Left ventricle myocardium inferior (tissue), 1 donor: ENCODE data around the gene PDRG1. TPM values are rescaled to one million over a fixed set of nuclear protein-coding genes. Genes with fewer than 3 reads are reported as not detected.
"Not testable (repeated sequence)": the region's sequence is repeated elsewhere in the genome, so short reads cannot be mapped to it uniquely, and the experiment has no call there.

ENCODE experiments used
- DNase-seq: peaks from one replicate; pipeline ENCODE4 v3.0.0-alpha.2; 2020
- H3K27ac ChIP-seq: fragments of 200-600 bp; replicated peaks from 2 replicates; pipeline ENCODE4 v1.8.0; 2021
- H3K27me3 ChIP-seq: fragments of 200-600 bp; 2 replicates; pipeline ENCODE4 v1.8.0; 2021; ENCODE audit warnings: low read depth
- H3K36me3 ChIP-seq: fragments of 200-600 bp; 2 replicates; pipeline ENCODE4 v1.8.0; 2021
- H3K4me1 ChIP-seq: fragments of 200-600 bp; 2 replicates; pipeline ENCODE4 v1.8.0; 2021
- H3K4me3 ChIP-seq: fragments of 200-600 bp; 2 replicates; pipeline ENCODE4 v1.8.0; 2021; ENCODE audit warnings: mild to moderate bottlenecking, moderate library complexity
- H3K9me3 ChIP-seq: fragments of 200-600 bp; replicated peaks from 2 replicates; pipeline ENCODE4 v1.8.0; 2021
- CTCF ChIP-seq: fragments of 200-600 bp; IDR thresholded peaks from 2 replicates; pipeline ENCODE4 v1.8.0; 2021; ENCODE audit warnings: antibody characterized with exemption, mild to moderate bottlenecking, borderline replicate concordance
- intact Hi-C: fragments of 100-400 bp; cut with micrococcal nuclease; formaldehyde crosslinking; loops from one replicate; pipeline ENCODE4 v1.11.0; 2022
- total RNA-seq: library from RNA; stranded (reverse); fragmentation: NEBNext Ultra II Directional; extraction: Animal tissue kit (Norgen Biotek cat#: 25700); gene quantifications from one replicate; pipeline ENCODE4 v1.2.1, GENCODE V29; 2021
- donor health status: DM: no; HTN: yes; CAD: no; lungs with severe emphysema.

Gene PDRG1
- total RNA-seq, 1 donor from 2014 or later, result 10.4 TPM

- no peak for TF ChIP-seq CTCF
- Histone ChIP-seq H3K27ac (no peak overlapping the region), H3K4me3 (no peak overlapping the region), H3K27me3 (no peaks in the 10 kb centered on the region), H3K9me3 (no peaks in the 10 kb centered on the region), H3K4me1 (no peaks in the 10 kb centered on the region), H3K36me3 (no peaks in the 10 kb centered on the region)
- intact Hi-C loops, result no loop called here
- DNase-seq, result no peak
Observed at GRCh38 chr20:31934968-31935764, 16.7 kb downstream of the PDRG1 start.

GRCh38 chr20:31934491-31934890 is 17.4 kb downstream of the PDRG1 start:
- no peak for TF ChIP-seq CTCF
- Histone ChIP-seq H3K9me3 (no peaks in the 10 kb centered on the region), H3K36me3 (no peaks in the 10 kb centered on the region), H3K4me3 (no peak overlapping the region), H3K4me1 (no peaks in the 10 kb centered on the region), H3K27me3 (no peaks in the 10 kb centered on the region), H3K27ac (no peak overlapping the region)
- intact Hi-C loops, result no loop called here
- DNase-seq, result no peak

- H3K4me1 ChIP-seq, result no peaks in the 10 kb centered on the region
- no peak for DNase-seq
- H3K27me3 ChIP-seq, result no peaks in the 10 kb centered on the region
- intact Hi-C loops, result no loop called here
- no peak overlapping the region for H3K27ac ChIP-seq
- H3K4me3 ChIP-seq, result no peak overlapping the region
- TF ChIP-seq CTCF, result no peak
- no peaks in the 10 kb centered on the region for H3K36me3 ChIP-seq
- H3K9me3 ChIP-seq, result no peaks in the 10 kb centered on the region
Observed at GRCh38 chr20:31933698-31934097, 18.1 kb downstream of the PDRG1 start.

GRCh38 chr20:31930779-31931178 is 21.1 kb downstream of the PDRG1 start:
- H3K36me3 ChIP-seq, result no peaks in the 10 kb centered on the region
- H3K4me3 ChIP-seq, result no peak overlapping the region
- intact Hi-C loops, result no loop called here
- H3K4me1 ChIP-seq, result no peaks in the 10 kb centered on the region
- no peak for TF ChIP-seq CTCF
- H3K27ac ChIP-seq, result no peak overlapping the region
- H3K9me3 ChIP-seq, result no peaks in the 10 kb centered on the region
- peaks cover 7% of the 10 kb centered on the region for H3K27me3 ChIP-seq
- DNase-seq, result no peak

GRCh38 chr20:31929631-31930030 is 22.2 kb downstream of the PDRG1 start:
- intact Hi-C loops, H3K27me3 ChIP-seq, H3K36me3 ChIP-seq, H3K4me3 ChIP-seq, DNase-seq, H3K9me3 ChIP-seq, H3K4me1 ChIP-seq, H3K27ac ChIP-seq: not testable (repeated sequence)

GRCh38 chr20:31927627-31928159 is 24.2 kb downstream of the PDRG1 start:
- Histone ChIP-seq H3K36me3 (no peaks in the 10 kb centered on the region), H3K27me3 (peaks cover 19% of the 10 kb centered on the region), H3K9me3 (no peaks in the 10 kb centered on the region), H3K4me3 (no peak overlapping the region), H3K4me1 (no peaks in the 10 kb centered on the region), H3K27ac (no peak overlapping the region)
- TF ChIP-seq CTCF, result no peak
- no peak for DNase-seq
- intact Hi-C loops, result no loop called here
